IPS-15b (cell line): ENCODE results near the gene KRTAP10-8.
"Not testable (repeated sequence)": the region's sequence is repeated elsewhere in the genome, so short reads cannot be mapped to it uniquely, and the experiment has no call there.

Source experiments
- H3K27me3 ChIP-seq: one replicate; pipeline ENCODE4 v1.6.1; 2013; ENCODE audit warnings: low read length; ENCODE audit not compliant: control insufficient read depth, insufficient read depth
- H3K36me3 ChIP-seq: one replicate; pipeline ENCODE4 v1.6.1; 2013; ENCODE audit warnings: low read length; ENCODE audit not compliant: control insufficient read depth, insufficient read depth
- H3K4me1 ChIP-seq: one replicate; pipeline ENCODE4 v1.6.1; 2013; ENCODE audit warnings: mild to moderate bottlenecking, low read length; ENCODE audit not compliant: control insufficient read depth, insufficient read depth
- H3K4me3 ChIP-seq: one replicate; pipeline ENCODE4 v1.5.1; 2013; ENCODE audit warnings: low read depth, low read length
- H3K9ac ChIP-seq: one replicate; pipeline ENCODE4 v1.6.1; 2013; ENCODE audit warnings: low read depth, mild to moderate bottlenecking, low read length
- H3K9me3 ChIP-seq: one replicate; pipeline ENCODE4 v1.6.1; 2013; ENCODE audit warnings: mild to moderate bottlenecking, low read length; ENCODE audit not compliant: control insufficient read depth, insufficient read depth

Gene KRTAP10-8

DNA sequence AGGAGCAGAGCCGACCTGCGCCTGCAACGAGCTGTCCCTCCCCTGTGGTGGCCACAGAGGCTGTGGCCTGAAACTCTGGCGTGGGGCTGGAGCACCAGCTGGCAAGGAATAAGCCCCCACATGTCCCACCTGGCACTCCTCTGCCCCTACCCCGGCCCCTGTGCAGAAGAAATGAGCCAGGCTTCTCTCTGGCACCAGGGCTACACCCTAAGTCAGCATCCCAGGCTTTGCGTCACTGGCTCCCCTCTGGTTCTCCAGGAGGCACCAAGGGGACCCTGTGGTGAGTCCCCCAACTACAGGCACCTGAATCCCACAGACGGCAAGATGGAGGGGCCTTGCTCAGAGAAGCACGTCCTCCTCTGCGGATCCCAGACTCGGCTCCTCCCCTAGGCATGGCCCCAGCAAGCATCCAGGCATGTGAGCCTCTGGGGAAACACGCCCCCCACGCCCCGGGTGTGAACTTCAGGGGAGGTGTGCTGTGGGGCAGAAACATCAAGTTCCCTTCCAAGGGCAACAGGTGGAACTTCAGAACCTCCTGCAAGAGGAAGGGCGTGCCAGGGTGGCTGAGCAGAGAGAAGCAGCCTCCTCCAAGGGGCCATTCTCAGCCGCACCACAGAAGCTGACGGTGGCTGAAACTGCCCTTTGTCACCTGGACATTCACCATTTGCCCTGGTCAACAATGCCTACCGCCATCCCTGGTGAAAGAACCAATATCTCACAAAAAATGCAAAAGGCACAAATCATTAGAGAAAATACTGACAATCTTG lies 8.6 kb upstream of the KRTAP10-8 start:
- Histone ChIP-seq H3K36me3 (no peaks in the 10 kb centered on the region), H3K4me3 (no peak overlapping the region), H3K4me1 (peaks cover 1% of the 10 kb centered on the region), H3K9ac (no peak overlapping the region), H3K27me3 (no peaks in the 10 kb centered on the region), H3K9me3 (no peaks in the 10 kb centered on the region)

- H3K9ac ChIP-seq, result no peak overlapping the region
- H3K36me3 ChIP-seq, result no peaks in the 10 kb centered on the region
- H3K4me3 ChIP-seq, result no peak overlapping the region
- no peaks in the 10 kb centered on the region for H3K9me3 ChIP-seq
- no peaks in the 10 kb centered on the region for H3K4me1 ChIP-seq
- no peaks in the 10 kb centered on the region for H3K27me3 ChIP-seq
Observed at GRCh38 chr21:44603911-44604310, 8.0 kb upstream of the KRTAP10-8 start.

- no peaks in the 10 kb centered on the region for H3K27me3 ChIP-seq
- no peak overlapping the region for H3K4me3 ChIP-seq
- no peaks in the 10 kb centered on the region for H3K36me3 ChIP-seq
- peaks cover 5% of the 10 kb centered on the region for H3K9me3 ChIP-seq
- no peak overlapping the region for H3K9ac ChIP-seq
- H3K4me1 ChIP-seq, result no peaks in the 10 kb centered on the region
Observed at GRCh38 chr21:44606495-44606894, 5.4 kb upstream of the KRTAP10-8 start.

DNA sequence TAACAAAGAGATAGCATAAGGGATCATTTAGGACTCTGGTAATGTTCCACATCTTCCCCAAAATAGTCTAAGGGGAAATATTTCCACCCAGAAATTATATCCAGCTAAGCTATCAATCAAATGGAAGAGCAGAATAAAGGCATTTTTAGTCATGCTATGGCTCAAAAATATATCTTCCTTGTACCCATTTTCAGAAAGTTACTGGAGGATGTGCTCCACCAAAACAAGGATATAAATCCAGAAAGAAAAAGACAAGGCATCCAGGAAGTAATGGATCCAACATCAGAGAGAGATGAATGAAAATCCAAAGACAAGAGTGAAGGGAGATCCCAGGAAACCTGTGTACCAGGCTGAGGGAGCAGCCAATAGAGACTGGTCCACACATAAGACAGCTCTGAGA lies 2.7 kb upstream of the KRTAP10-8 start:
- no peak overlapping the region for H3K9ac ChIP-seq
- peaks cover 5% of the 10 kb centered on the region for H3K9me3 ChIP-seq
- H3K4me3 ChIP-seq, result no peak overlapping the region
- H3K36me3 ChIP-seq, result no peaks in the 10 kb centered on the region
- H3K4me1 ChIP-seq, result no peaks in the 10 kb centered on the region
- no peaks in the 10 kb centered on the region for H3K27me3 ChIP-seq

GRCh38 chr21:44610157-44610843 lies 1.6 kb upstream of the KRTAP10-8 start:
- H3K9me3 ChIP-seq, H3K27me3 ChIP-seq, H3K4me1 ChIP-seq, H3K36me3 ChIP-seq, H3K9ac ChIP-seq, H3K4me3 ChIP-seq: not testable (repeated sequence)

DNA sequence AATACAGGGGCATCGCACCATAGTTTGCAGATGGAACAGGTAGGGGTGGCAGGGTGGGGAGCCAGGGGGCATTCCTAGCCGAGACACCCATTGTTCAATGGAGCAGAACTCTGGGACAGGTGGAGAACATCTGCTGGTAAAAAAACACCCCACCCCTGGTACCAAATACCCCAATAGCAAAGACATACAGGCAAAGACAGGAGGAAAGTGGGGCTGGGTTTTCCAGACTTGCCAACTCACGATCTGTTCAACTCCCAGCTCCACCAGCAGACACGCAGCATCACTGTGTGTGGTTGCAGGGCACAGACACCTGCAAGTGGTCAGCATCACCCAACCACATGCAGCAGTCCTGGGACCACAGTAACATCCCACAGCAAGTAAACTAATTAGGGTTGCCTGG lies 328 bp upstream of the KRTAP10-8 start:
- Histone ChIP-seq H3K27me3 (no peaks in the 10 kb centered on the region), H3K9me3 (peaks cover 5% of the 10 kb centered on the region), H3K9ac (no peak overlapping the region), H3K4me1 (no peaks in the 10 kb centered on the region), H3K4me3 (no peak overlapping the region), H3K36me3 (no peaks in the 10 kb centered on the region)

DNA sequence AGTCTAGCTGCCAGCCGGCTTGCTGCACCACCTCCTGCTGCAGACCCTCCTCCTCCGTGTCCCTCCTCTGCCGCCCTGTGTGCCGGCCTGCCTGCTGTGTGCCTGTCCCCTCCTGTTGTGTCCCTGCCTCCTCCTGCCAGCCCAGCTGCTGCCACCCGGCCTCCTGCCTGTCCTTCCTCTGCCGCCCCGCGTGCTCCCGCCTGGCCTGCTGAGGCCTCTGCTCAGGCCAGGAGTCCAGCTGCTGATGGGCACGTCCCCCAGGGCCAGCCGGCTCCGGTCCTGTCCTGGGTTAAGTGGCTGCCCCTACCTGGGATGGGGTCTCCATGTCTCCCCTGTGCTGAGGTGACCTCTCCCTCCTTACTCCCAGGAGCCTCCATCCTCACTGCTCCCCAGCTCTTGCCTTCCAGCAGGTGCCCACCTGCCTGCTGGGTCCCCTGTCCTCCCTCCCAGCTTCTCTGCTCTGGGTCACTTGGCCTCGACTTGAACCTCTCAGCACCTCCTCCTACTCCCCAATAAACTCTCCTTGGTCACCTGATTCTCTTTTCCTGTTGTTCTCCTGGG lies 870 bp downstream of the KRTAP10-8 start:
- Histone ChIP-seq H3K9me3 (peaks cover 5% of the 10 kb centered on the region), H3K4me3 (no peak overlapping the region), H3K4me1 (no peaks in the 10 kb centered on the region), H3K36me3 (no peaks in the 10 kb centered on the region), H3K9ac (no peak overlapping the region), H3K27me3 (no peaks in the 10 kb centered on the region)

DNA sequence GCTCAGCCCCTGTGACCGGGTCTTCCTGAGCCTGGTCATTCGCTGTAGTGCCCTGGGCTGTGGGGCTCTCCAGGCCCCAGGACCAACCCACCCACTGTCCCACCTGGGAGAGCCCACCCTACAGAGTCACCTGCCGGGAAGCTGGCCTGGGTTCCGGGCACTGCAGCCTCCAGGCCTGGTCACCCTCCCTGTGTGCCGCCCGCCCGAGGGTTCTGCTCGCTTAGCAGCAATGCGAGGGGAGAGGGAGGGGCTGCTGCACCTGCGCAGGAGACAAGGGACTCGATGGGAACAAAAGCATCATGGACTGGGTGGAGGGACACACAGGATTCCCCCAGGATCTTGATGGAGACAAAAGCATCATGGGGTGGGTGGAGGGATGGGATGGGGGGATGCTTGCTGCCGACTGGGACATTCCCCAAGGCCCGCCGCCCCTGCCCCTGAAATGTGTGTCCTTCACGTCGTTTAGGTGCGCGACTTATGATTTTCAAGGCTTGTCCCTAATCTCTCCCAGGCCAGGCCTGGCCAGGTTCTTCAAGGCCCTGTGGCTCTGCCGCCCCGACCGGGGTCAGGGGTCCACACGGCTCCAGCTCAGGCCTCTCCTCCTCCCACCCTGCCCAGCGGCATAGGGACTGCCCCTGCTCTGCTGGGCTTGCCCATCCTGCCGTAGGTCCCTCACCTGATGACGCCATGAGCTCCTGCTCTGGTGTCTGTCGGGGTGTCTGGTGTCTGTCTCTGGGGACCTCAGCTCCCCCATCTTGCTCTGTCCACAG lies 1.7 kb downstream of the KRTAP10-8 start:
- H3K27me3 ChIP-seq, result no peaks in the 10 kb centered on the region
- no peaks in the 10 kb centered on the region for H3K4me1 ChIP-seq
- H3K9me3 ChIP-seq, result peaks cover 5% of the 10 kb centered on the region
- H3K4me3 ChIP-seq, result no peak overlapping the region
- no peak overlapping the region for H3K9ac ChIP-seq
- H3K36me3 ChIP-seq, result no peaks in the 10 kb centered on the region

GRCh38 chr21:44614161-44614631 lies 2.3 kb downstream of the KRTAP10-8 start:
- no peaks in the 10 kb centered on the region for H3K27me3 ChIP-seq
- H3K4me3 ChIP-seq, result no peak overlapping the region
- no peak overlapping the region for H3K9ac ChIP-seq
- H3K36me3 ChIP-seq, result no peaks in the 10 kb centered on the region
- no peaks in the 10 kb centered on the region for H3K4me1 ChIP-seq
- H3K9me3 ChIP-seq, result peaks cover 5% of the 10 kb centered on the region

- Histone ChIP-seq H3K36me3 (no peaks in the 10 kb centered on the region), H3K9ac (no peak overlapping the region), H3K9me3 (peaks cover 5% of the 10 kb centered on the region), H3K27me3 (no peaks in the 10 kb centered on the region), H3K4me3 (no peak overlapping the region), H3K4me1 (no peaks in the 10 kb centered on the region)
Observed at GRCh38 chr21:44614961-44615391, 3.1 kb downstream of the KRTAP10-8 start.

DNA sequence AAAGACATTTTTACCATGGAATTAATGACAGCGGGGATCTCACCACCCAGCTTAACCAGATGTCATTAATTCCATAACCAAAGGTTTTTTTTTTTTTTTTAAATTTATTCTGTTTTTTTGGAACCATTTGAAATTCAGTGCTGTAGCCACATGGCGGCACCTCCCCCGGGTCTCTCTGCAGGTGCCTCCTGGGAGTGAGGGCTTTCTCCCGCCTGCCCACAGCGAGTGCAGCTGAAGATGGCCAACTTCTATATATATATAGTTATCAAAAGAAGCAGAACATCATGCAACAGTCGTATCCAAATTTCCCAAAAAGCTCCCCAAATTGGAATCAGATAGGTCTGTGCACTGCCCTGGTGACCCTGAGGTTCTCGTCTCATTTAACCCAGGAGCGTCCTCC lies 3.6 kb downstream of the KRTAP10-8 start:
- H3K27me3 ChIP-seq, result no peaks in the 10 kb centered on the region
- H3K9me3 ChIP-seq, result peaks cover 4% of the 10 kb centered on the region
- no peak overlapping the region for H3K4me3 ChIP-seq
- H3K9ac ChIP-seq, result no peak overlapping the region
- no peaks in the 10 kb centered on the region for H3K4me1 ChIP-seq
- H3K36me3 ChIP-seq, result no peaks in the 10 kb centered on the region
